ENCODE data around the gene CRMP1. TPM values are rescaled to one million over a fixed set of nuclear protein-coding genes. Genes with fewer than 3 reads are reported as not detected.

The CRMP1 gene
- total RNA-seq, 2 donors from 2014 or later: 1.8 TPM; not detected in 1

- TF ChIP-seq CTCF (IDR thresholded peaks at IDR 0.05): no peak
- no peaks in the 10 kb centered on the region for H3K9me3 ChIP-seq
- no peak overlapping the region for H3K27ac ChIP-seq
- H3K27me3 ChIP-seq (replicated peaks; ENCODE audit: insufficient read depth): no peaks in the 10 kb centered on the region
- H3K4me1 ChIP-seq (ENCODE audit: control insufficient read depth in 1 of 2, low read depth in 2 of 2): no peaks in the 10 kb centered on the region
- ATAC-seq (ENCODE audit: insufficient number of reproducible peaks, low FRiP score, low read depth) (no peak), DNase-seq (ENCODE audit: low spot score) (no peak)
- no peak overlapping the region for H3K4me3 ChIP-seq
- peaks cover 56% of the 10 kb centered on the region for H3K36me3 ChIP-seq
Observed at GRCh38 chr4:5798946-5799345, 93.9 kb downstream of the CRMP1 start.

- TF ChIP-seq CTCF (IDR thresholded peaks at IDR 0.05): no peak
- Histone ChIP-seq H3K4me3 (no peak overlapping the region), H3K4me1 (ENCODE audit: control insufficient read depth in 1 of 2, low read depth in 2 of 2) (no peaks in the 10 kb centered on the region), H3K27ac (no peak overlapping the region), H3K27me3 (replicated peaks; ENCODE audit: insufficient read depth) (no peaks in the 10 kb centered on the region), H3K36me3 (peaks cover 53% of the 10 kb centered on the region), H3K9me3 (no peaks in the 10 kb centered on the region)
- DNase-seq (ENCODE audit: low spot score) (no peak), ATAC-seq (ENCODE audit: insufficient number of reproducible peaks, low FRiP score, low read depth) (no peak)
Observed at GRCh38 chr4:5798462-5798861, 94.4 kb downstream of the CRMP1 start.

GRCh38 chr4:5797866-5798265, 95.0 kb downstream of the CRMP1 start:
- DNase-seq (ENCODE audit: low spot score): no peak
- TF ChIP-seq CTCF (IDR thresholded peaks at IDR 0.05): no peak
- no peaks in the 10 kb centered on the region for H3K27me3 ChIP-seq (replicated peaks; ENCODE audit: insufficient read depth)

GRCh38 chr4:5796976-5797375, 95.9 kb downstream of the CRMP1 start:
- Histone ChIP-seq H3K9me3 (no peaks in the 10 kb centered on the region), H3K27me3 (replicated peaks; ENCODE audit: insufficient read depth) (no peaks in the 10 kb centered on the region), H3K4me3 (no peak overlapping the region), H3K4me1 (ENCODE audit: control insufficient read depth in 1 of 2, low read depth in 2 of 2) (no peaks in the 10 kb centered on the region), H3K36me3 (peaks cover 41% of the 10 kb centered on the region), H3K27ac (no peak overlapping the region)
- ATAC-seq (ENCODE audit: insufficient number of reproducible peaks, low FRiP score, low read depth): no peak
- no peak for TF ChIP-seq CTCF (IDR thresholded peaks at IDR 0.05)
- no peak for DNase-seq (ENCODE audit: low spot score)

More at GRCh38 chr4:5797866-5798265, 95.0 kb downstream of the CRMP1 start:
- no peak overlapping the region for H3K27ac ChIP-seq
- H3K4me3 ChIP-seq: no peak overlapping the region
- no peaks in the 10 kb centered on the region for H3K4me1 ChIP-seq (ENCODE audit: control insufficient read depth in 1 of 2, low read depth in 2 of 2)
- ATAC-seq (ENCODE audit: insufficient number of reproducible peaks, low FRiP score, low read depth): no peak
- no peaks in the 10 kb centered on the region for H3K9me3 ChIP-seq
- H3K36me3 ChIP-seq: peaks cover 47% of the 10 kb centered on the region

- H3K27me3 ChIP-seq (replicated peaks; ENCODE audit: insufficient read depth): no peaks in the 10 kb centered on the region
- peaks cover 37% of the 10 kb centered on the region for H3K36me3 ChIP-seq
- H3K4me1 ChIP-seq (ENCODE audit: control insufficient read depth in 1 of 2, low read depth in 2 of 2): no peaks in the 10 kb centered on the region
- no peak for TF ChIP-seq CTCF (IDR thresholded peaks at IDR 0.05)
- H3K27ac ChIP-seq: no peak overlapping the region
- ATAC-seq (ENCODE audit: insufficient number of reproducible peaks, low FRiP score, low read depth): no peak
- DNase-seq (ENCODE audit: low spot score): no peak
- no peaks in the 10 kb centered on the region for H3K9me3 ChIP-seq
- H3K4me3 ChIP-seq: no peak overlapping the region
Observed at GRCh38 chr4:5795580-5795979, 97.3 kb downstream of the CRMP1 start.

All from thoracic aorta (tissue), 2 donors.